CD14-positive monocyte (primary cell): ENCODE results near the gene TOM1L2. TPM values are rescaled to one million over a fixed set of nuclear protein-coding genes. Genes with fewer than 3 reads are reported as not detected.

Experiments used
- DNase-seq, 3 donors: peaks; one replicate each; pipeline ENCODE4 v3.0.0-alpha.2; 2011 to 2022
- H2AFZ ChIP-seq: 2 replicates; pipeline ENCODE4 v1.6.0; 2012; ENCODE audit warnings: mild to moderate bottlenecking, low read depth, low read length, inconsistent platforms; ENCODE audit not compliant: insufficient read depth, poor library complexity, severe bottlenecking
- H3K27ac ChIP-seq, 2 donors: 1 replicate in 1 of 2; 2 replicates in 1 of 2; pipeline ENCODE4 v1.5.1; 2012 to 2013; ENCODE audit warnings: low read length in 2 of 2, control low read depth in 1 of 2, inconsistent platforms in 1 of 2, low read depth in 1 of 2, mild to moderate bottlenecking in 1 of 2
- H3K27me3 ChIP-seq, 2 donors: one replicate each; pipeline versions ENCODE4 v1.6.0 to v1.6.1; 2011 to 2013; ENCODE audit warnings: low read length in 2 of 2; ENCODE audit not compliant: control insufficient read depth in 2 of 2, insufficient read depth in 2 of 2
- H3K36me3 ChIP-seq, 2 donors: replicated peaks in 1 of 2; 1 replicate in 1 of 2; 2 replicates in 1 of 2; pipeline versions ENCODE4 v1.5.1 to v1.6.1; 2012 to 2013; ENCODE audit warnings: low read length in 2 of 2, control low read depth in 1 of 2, inconsistent platforms in 1 of 2, mild to moderate bottlenecking in 1 of 2; ENCODE audit not compliant: insufficient read depth in 2 of 2, control insufficient read depth in 1 of 2
- H3K4me1 ChIP-seq, 2 donors: 1 replicate in 1 of 2; 2 replicates in 1 of 2; pipeline versions ENCODE4 v1.5.1 to v1.6.1; 2012 to 2013; ENCODE audit warnings: low read length in 2 of 2, control low read depth in 1 of 2, inconsistent platforms in 1 of 2, mild to moderate bottlenecking in 1 of 2, moderate library complexity in 1 of 2; ENCODE audit not compliant: insufficient read depth in 2 of 2, control insufficient read depth in 1 of 2
- H3K4me2 ChIP-seq: replicated peaks from 2 replicates; pipeline ENCODE3; 2012; ENCODE audit warnings: low read length, moderate library complexity, mild to moderate bottlenecking; ENCODE audit not compliant: poor library complexity, severe bottlenecking; ENCODE audit errors: extremely low read depth
- H3K4me3 ChIP-seq, 3 experiments: fragments of 200-600 bp in 1 of 3; sonication (generic) in 1 of 3; replicated peaks in 1 of 3; 1 replicate in 2 of 3; 2 replicates in 1 of 3; pipeline ENCODE4 v1.5.1; 2011 to 2013; ENCODE audit warnings: low read length in 3 of 3, mild to moderate bottlenecking in 3 of 3, control low read depth in 2 of 3, low read depth in 2 of 3, inconsistent platforms in 1 of 3, moderate library complexity in 1 of 3
- H3K79me2 ChIP-seq: 2 replicates; pipeline ENCODE4 v1.6.0; 2012; ENCODE audit warnings: mild to moderate bottlenecking, control low read depth, inconsistent platforms, low read length, moderate library complexity; ENCODE audit not compliant: insufficient read depth
- H3K9ac ChIP-seq: 2 replicates; pipeline ENCODE4 v1.6.0; 2017; ENCODE audit warnings: low read length, mild to moderate bottlenecking; ENCODE audit not compliant: insufficient read depth, poor library complexity, severe bottlenecking
- H3K9me3 ChIP-seq, 2 donors: replicated peaks in 1 of 2; 1 replicate in 1 of 2; 2 replicates in 1 of 2; pipeline versions ENCODE4 v1.5.1 to v1.6.1; 2012 to 2013; ENCODE audit warnings: low read length in 2 of 2, control low read depth in 1 of 2; ENCODE audit not compliant: control insufficient read depth in 1 of 2, insufficient read depth in 1 of 2
- H4K20me1 ChIP-seq: 2 replicates; pipeline ENCODE4 v1.6.0; 2012; ENCODE audit warnings: mild to moderate bottlenecking, low read length, control low read depth, moderate library complexity; ENCODE audit not compliant: insufficient read depth
- H3K27ac Mint-ChIP-seq, 7 donors: one replicate each; pipeline ENCODE4 v1.8.0; 2020; ENCODE audit warnings: mild to moderate bottlenecking in 7 of 7, mixed read lengths in 7 of 7, moderate library complexity in 6 of 7, inconsistent platforms in 2 of 7
- H3K27me3 Mint-ChIP-seq, 3 donors: one replicate each; pipeline ENCODE4 v1.8.0; 2021 to 2022; ENCODE audit warnings: low read depth in 3 of 3, mild to moderate bottlenecking in 3 of 3, mixed read lengths in 3 of 3, moderate library complexity in 3 of 3, inconsistent platforms in 1 of 3
- H3K36me3 Mint-ChIP-seq, 2 donors: one replicate each; pipeline ENCODE4 v1.8.0; 2020; ENCODE audit warnings: mixed read lengths in 2 of 2, inconsistent platforms in 1 of 2, mild to moderate bottlenecking in 1 of 2
- H3K4me1 Mint-ChIP-seq: one replicate; pipeline ENCODE4 v1.8.0; 2020; ENCODE audit warnings: mild to moderate bottlenecking, mixed read lengths
- H3K4me3 Mint-ChIP-seq, 2 donors: one replicate each; pipeline ENCODE4 v1.8.0; 2020; ENCODE audit warnings: mild to moderate bottlenecking in 2 of 2, mixed read lengths in 2 of 2, moderate library complexity in 1 of 2
- H3K9me3 Mint-ChIP-seq, 7 donors: one replicate each; pipeline ENCODE4 v1.8.0; 2020 to 2022; ENCODE audit warnings: mixed read lengths in 7 of 7, mild to moderate bottlenecking in 6 of 7, moderate library complexity in 6 of 7, inconsistent platforms in 2 of 7
- WGBS: methylation state at CpG from one replicate; pipeline ENCODE4 v1.1.5; 2013; ENCODE audit warnings: missing lambda C conversion rate; ENCODE audit not compliant: insufficient coverage; 5-methylcytosine and 5-hydroxymethylcytosine counted together
- intact Hi-C, 2 donors: fragments of 100-400 bp; cut with micrococcal nuclease; formaldehyde crosslinking; loops; one replicate each; pipeline versions ENCODE4 v1.15.0 to v1.15.1; 2023
- polyA plus RNA-seq, 3 donors: library from polyadenylated mRNA; depleted of rRNA in 1 of 3; unstranded in 2 of 3; stranded (reverse) in 1 of 3; fragments of 300-500 nt in 2 of 3; fragments of >200 nt in 1 of 3; fragmentation: Illumina TruSeq in 2 of 3; gene quantifications; 1 replicate in 2 of 3; 2 replicates in 1 of 3; pipeline ENCODE4 v1.2.3, GENCODE V29; 2012 to 2021
- TF ChIP-seq, protein P1 (sequence below): fragments of 200-600 bp; IDR thresholded peaks from one replicate; pipeline ENCODE4 v1.8.0; 2022; ENCODE audit warnings: antibody characterized with exemption, mild to moderate bottlenecking

TOM1L2 gene
- polyA plus RNA-seq, 3 donors = 1.7 to 28.2 (median 2.8) TPM

DNA sequence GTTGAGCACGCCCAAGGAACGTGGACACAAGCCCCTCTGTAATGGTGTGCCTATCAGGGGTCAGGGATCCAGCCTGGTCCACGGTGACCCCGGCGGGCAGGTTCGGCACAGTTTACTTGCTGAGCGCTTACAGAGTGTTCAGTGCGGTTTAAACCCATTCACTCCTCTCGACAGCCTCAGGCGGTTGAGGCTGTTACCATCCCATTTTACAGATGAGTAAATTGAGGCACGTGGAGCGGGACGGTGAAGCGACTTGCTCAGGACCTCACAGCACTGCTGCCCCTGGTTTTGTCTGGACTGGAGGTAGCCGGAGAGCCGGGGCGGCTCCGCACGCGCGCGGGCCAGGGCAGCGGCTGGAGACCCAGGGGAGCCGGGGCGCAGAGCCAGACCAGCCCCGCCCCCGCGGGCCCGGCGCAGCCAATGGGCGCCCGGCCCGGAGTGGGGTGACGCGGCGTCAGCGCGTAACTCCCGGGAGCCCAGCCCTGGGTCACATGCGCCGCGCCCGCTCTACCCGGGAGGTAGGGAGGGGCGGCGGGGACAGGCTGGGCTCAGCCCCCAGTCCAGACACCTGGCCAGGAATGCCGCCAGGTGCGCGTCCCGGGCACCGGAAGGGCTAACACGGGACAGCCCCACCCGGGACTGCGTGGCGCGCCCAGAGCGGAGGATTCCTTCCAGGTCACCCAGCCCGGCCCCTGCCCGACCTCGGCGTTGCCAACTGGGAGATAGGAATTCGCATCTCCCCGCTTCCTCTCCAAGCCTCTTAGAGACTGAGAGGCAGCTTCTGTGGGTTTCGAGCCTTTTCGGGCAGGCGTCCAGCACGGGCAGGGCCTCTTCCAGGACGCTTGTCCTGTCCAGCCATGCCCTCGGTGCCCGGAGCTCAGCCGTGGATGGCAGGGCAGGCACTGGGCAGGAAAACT lies 132.2 kb downstream of the TOM1L2 start:
- Histone ChIP-seq H3K9me3 (no peaks in the 10 kb centered on the region), H2AFZ (peak overlapping the region; percentile 65), H4K20me1 (peaks cover 10% of the 10 kb centered on the region), H3K4me1 (peaks cover 61 to 62% of the 10 kb centered on the region in 2 donors), H3K9ac (peak overlapping the region; percentile 87), H3K4me2 (peak overlapping the region; percentile 87), H3K27me3 (no peaks in the 10 kb centered on the region), H3K4me3 (peak overlapping the region; percentile 72 to 83 (median 78)), H3K36me3 (no peaks in the 10 kb centered on the region), H3K79me2 (peaks cover 18% of the 10 kb centered on the region), H3K27ac (peak overlapping the region; percentile 97 to 99)
- Mint-ChIP-seq H3K9me3 (no peaks in the 10 kb centered on the region), H3K36me3 (peaks cover 6 to 9% of the 10 kb centered on the region in 2 donors), H3K27me3 (peaks cover 0 to 4% (median 0%) of the 10 kb centered on the region in 3 donors), H3K4me3 (peak overlapping the region; percentile 71 to 80), H3K4me1 (peaks cover 55% of the 10 kb centered on the region), H3K27ac (peak overlapping the region; percentile 91 to 98 (median 96))
- TF ChIP-seq, protein P1, sequence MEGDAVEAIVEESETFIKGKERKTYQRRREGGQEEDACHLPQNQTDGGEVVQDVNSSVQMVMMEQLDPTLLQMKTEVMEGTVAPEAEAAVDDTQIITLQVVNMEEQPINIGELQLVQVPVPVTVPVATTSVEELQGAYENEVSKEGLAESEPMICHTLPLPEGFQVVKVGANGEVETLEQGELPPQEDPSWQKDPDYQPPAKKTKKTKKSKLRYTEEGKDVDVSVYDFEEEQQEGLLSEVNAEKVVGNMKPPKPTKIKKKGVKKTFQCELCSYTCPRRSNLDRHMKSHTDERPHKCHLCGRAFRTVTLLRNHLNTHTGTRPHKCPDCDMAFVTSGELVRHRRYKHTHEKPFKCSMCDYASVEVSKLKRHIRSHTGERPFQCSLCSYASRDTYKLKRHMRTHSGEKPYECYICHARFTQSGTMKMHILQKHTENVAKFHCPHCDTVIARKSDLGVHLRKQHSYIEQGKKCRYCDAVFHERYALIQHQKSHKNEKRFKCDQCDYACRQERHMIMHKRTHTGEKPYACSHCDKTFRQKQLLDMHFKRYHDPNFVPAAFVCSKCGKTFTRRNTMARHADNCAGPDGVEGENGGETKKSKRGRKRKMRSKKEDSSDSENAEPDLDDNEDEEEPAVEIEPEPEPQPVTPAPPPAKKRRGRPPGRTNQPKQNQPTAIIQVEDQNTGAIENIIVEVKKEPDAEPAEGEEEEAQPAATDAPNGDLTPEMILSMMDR = no peak
- WGBS = 2% methylated on average over 71 of the region's 71 CpGs
- intact Hi-C loops = loop anchor here (2.0 to 10.0 kb wide), 3 partner anchors 15 to 155 kb away; partner anchors contain the start of gene RAI1 (in 1 of the 2)
- peak; percentile 80 to 87 (median 85) for DNase-seq
